NCI-H1048 (cell line): Measurements from ENCODE around the gene NKPD1.

Source experiments
- DNase-seq: peaks from one replicate; lab custom pipeline; 2025; lab: John Stamatoyannopoulos, UW

NKPD1 gene

DNA sequence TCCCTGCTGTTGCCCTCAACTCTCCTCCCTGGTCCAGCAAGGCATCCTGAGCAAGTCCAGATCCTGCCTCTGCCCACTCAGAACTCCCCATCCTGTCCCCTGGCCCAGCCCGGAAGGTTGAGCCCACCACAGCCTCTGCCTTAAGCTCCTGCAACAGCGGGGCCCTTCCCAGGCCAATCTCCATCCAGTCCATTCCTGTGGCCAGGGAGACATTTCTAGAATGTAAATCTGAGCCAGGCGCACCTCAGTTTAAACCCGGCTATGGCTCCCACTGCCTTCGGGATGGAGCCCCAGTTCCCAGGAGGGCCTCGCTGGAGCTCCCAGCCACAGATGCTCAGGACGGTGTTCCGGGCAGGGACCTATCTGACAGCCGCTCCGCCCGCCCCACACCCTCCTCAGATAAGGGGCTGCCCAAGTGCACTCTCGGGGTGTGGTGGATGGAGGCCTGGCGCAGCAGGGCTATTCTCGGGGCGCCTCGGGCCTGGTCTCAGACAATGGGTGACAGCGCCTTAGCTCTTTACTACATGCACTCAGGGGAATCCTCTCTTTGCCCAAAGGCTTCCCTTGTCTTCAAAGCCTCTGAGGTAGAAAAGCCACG is 11.9 kb upstream of the NKPD1 start:
- no peak for DNase-seq

DNA sequence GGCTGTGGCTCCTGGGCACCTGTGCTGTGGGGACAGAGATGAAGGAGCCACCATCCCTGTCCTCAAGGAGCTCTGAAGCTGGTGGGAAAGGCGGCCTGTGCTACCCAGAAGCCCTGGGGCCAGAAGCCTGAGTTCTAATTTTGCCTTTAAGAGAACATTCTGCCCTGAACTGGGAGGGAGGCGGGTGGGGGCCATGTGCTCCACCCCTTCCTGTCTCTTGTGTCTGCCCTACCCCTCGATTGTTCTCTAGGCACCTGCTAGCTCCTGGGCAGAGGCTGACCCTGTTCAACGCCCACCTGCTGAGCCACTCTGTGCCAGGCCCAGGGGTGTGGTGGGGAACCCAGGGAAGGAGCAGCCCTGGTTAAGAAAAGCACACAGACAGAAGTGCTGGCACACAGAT is 11.4 kb upstream of the NKPD1 start:
- no peak for DNase-seq

DNA sequence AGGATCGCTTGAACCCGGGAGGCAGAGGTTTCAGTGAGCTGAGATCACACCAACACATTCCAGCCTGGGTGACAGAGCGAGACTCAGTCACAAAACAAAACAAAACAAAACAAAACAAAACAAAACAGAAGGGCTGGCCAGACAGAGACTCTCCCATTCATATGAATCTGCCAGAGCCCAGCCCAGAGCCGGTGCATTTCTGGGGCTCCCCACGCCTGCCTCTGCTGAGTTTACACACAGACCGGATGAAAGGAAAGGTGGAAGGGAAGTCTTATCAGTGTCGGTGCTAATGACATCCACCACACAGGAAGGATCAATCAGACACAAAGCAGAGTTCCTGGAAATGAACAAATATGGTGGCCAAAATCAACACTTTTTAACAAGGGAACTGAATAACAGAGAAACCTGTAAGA is 10.4 kb upstream of the NKPD1 start:
- no peak for DNase-seq

DNA sequence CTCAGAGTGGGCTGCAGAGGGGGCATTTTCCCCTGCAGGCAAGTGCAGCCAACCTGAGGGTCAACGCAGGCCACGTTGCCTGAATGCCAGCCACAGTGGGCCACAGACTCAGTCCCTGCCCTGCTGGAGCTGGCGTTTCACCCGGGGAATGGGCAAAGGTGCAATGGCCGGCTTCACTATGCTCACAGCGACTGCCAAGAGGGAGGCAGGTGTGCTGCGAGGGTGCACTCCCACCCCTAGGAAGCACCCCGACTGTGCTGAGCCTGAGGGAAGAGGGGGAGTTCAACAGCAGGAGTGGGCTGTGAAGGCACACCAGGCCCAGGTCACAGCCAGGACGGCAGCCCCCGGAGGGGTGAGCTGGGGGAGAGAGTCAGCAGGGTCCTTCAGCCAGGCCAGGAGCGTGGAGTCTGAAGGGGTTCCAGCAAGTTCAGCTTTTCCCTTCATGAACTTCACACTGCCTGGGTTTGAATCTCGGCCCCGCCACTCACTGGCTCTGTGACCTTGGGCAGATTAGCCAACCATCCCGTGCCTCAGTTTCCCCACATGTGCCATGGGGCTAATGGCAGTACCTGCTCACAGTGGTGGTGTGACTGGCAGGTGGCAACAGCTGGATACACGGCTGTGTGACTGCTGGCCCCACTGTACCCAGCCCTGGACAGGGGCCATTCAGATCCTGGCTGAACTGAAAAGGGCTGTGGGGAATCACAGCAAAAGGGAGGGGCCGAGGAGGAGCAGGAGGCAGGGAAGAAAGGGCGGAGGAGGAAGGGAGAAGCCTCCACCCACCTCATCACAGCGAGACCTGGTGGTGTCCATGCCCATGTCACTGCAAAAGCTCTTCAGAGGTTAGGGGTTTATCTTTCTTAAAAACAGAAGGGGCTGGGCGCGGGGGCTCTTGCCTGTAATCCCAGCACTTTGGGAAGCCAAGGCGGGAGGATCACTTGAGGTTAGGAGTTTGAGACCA is 9.6 kb upstream of the NKPD1 start:
- no peak for DNase-seq

DNA sequence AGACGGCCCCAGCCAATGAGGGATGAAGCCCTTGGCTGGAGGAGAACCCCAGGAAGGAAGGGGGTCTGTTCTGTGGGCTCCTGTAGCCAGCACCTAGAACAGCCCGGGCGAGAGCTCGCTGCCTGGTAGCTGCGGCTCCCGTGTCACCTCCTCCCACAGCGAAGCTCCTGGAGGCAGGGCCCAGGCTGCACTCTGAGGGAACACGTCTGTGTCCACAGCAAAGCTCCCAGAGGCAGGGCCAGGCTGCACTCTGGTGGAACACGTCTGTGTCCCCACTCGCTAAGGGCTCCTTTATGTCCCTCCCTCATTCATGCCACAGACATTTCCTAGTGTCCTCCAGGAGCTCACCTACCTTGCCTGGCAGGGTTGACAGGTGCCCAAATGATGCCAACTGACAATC is 8.8 kb upstream of the NKPD1 start:
- DNase-seq = no peak

DNA sequence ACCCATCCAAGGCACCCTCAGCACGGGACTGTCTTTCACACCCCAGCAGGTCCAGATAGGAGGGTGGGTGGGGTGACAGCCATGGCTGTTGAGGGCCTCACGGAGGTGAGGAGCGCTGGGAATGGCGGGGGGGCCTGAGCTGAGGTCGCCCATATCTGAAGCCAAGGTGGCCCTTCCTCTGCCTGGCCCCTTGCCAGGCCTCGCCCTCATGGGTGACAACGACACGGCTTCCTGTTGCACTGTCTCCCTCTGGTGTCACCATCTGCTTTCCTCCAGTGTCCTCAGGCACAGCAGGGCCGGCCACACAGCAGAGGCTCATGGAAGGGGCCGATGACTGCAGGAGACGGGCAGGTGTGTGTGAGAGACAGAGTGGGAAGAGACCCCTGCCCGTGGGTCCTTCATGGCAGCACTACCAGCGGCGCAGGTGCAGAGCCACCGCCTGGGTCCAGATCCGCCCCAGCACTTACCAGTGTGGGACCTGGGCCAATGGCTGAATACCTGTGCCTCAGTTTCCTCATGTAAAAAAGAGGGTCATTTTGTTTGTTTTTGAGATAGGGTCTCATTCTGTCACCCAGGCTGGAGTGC is 8.1 kb upstream of the NKPD1 start:
- DNase-seq = no peak

DNA sequence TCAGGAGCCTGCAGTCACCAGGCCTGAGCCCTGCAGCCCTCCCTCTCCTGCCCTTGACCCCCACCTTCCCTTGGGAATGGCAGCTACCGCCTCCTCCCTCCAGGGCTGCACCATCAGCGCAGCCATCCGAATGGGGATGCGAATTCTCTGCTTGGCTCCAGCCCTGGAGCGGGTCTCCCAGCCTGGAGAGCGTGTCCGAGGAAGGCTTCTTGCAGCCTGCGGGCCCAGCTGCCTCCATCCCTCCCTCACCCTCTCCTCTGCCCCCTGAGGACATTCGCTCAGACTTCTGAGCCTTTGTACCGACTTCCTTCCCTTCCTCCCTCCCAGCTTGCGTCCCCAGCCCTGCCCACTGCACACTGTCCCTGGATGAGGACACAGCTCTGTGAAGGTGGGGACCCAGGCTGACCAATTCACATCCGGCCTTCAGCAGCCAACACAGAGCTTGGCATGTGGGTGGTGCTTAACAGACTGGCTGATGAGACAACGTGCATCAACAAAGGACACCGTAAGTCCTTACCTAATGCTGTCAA is 6.0 kb upstream of the NKPD1 start:
- no peak for DNase-seq

DNA sequence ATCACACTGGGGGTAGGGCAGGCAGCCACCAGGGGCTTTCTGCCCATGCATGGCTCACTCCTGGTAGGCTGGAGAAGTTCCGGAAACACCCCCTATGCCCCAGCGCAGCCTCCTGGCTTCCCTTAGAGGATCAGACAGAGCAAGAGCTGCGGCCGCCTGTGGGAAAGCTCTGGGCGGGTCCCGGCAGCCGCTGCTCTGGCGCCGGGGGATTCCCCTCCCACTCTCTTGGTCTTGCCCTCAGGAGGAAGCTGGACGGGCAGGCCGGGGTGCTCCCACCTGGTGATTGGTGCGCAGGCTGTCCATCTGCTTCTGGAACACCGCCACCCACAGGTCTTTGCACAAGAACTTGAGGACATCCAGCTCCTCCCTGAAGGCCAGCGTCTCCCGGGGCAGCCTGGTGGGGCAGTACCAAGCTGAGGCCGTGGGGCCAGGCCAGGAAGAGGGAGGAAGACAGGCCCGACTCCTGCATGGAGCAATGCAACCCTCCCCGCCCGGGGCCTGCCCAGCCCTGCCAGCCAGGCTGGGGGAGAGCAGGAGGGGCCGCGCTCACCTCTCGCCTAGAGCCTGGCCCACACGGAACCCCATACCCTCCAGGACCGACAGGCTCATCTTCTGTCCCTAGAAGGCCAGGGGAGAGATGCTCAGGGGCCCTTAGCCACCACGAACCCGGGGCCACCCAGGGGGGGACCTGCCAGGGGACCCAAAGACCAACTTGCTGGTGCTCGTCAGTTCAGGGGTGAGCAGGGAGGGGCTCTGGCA is 4.0 kb upstream of the NKPD1 start:
- no peak for DNase-seq

DNA sequence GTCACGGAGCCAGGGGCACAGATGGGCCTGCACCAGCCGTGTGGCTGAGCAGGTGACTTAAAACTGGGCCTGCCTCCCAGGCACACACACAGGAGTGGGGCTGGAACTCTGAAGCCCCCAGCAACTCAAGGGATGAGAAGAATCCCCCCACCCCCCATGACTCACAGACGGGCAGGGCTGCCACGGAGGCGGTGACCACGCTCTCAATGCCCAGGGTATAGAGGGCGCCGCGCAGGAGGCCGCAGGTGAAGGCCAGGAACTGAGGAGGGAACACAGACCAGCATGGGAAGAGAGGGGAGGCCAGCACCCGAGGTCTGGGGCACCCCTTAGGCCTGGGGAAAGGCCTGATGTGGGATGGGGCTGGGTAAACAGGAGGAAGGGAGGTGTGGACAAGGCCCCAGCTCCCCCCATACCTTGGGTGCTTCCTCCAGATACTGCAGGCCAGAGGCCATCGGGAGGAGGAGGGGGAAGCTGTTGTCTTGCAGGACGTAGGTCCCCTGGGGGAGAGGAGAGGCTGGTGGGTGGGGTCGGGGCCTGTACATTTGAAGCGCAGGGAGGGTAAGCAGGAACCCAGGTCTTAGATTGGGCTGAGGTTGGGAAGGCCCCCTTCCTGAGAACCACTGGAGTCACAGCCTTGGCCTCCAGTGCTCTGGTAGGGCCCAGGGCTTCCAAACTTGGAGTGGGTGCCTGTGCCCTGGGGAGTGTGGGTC is 3.1 kb upstream of the NKPD1 start:
- no peak for DNase-seq

DNA sequence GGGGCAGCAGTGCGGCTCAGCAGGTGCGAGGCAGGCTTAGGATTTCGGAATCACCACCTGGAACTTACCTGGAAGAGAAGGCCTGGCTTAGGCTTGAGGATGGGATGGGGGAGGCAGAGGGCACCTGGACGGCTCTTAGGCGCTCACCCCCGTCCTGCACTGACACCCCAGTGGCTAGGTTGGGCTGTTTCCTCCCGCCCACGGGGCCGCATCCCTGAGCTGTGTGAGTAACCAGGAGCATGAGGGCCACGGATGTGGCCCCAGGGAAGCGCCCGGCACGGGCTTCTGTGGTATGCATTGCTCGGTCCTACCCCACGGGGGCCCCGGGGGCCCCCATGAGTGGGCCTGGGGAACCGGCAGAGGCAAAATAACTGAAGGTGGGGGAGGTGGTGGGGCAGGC is 2.4 kb upstream of the NKPD1 start:
- DNase-seq = no peak

DNA sequence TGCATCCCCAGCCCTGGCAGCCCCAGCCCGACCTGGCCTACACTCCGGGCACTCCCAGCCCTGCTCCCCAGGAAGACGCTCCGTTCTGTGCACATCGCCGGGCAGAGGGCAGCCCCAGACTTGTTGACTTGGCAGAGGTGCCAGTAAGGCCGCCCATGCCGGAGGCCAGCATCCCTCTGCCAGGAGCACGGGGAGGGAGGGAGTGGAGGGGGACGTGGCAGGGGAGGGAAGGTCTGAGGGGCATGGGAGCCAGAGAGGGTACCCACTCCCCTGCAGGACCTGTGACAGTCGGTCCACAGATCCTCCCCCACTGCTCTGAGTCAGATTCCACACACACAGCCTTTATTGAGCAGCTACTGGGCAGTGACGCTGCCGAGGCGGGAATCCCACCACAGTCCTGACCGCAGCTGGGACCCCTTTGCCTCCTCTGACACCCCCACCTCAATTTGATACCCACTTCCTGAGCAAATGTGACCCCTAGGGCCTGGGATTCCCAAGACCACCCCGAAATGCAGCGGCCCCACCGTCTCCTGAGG is 1.9 kb upstream of the NKPD1 start:
- no peak for DNase-seq

DNA sequence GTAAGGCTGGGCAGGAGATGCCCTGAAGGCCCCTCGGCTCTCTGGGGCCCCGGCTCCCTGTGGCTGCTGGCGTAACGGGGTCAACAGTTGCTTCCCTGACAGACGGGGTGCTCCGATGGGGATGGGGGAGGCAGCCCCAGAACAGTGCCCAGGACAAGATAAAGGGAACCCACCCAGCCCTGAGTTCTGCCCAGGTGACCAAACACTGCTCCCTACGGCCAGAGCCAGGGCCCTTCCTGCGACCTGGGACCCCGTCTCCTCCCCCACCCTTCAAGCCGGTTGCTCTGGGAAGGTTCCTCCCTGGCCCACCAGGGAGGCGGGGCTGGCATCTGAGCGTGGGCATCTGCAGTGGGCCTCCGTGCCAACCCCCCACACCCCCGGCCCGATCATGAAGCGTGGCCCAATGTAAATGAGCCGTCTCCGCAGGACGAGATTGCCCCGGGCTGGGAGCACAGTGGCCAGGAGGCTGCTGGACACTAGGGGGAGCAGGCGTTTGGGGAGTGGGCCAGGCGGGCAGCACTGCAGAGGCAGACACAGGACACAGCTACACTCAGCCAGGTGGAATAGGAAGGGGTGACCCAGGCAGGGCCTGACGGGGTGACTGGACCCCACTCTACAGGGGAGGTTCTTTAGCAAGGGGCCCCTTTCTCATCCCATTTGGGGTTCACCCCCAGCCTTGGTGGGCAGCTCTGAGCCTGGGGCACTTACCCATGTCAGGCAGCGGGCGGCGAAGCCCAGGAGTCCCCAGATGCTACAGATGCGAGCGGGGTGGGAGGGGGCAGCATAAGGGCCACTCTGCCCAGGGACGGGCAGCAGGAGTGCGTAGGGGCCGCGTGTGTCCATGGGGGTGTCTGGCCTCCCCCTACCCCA is 1.2 kb upstream of the NKPD1 start:
- no peak for DNase-seq

DNA sequence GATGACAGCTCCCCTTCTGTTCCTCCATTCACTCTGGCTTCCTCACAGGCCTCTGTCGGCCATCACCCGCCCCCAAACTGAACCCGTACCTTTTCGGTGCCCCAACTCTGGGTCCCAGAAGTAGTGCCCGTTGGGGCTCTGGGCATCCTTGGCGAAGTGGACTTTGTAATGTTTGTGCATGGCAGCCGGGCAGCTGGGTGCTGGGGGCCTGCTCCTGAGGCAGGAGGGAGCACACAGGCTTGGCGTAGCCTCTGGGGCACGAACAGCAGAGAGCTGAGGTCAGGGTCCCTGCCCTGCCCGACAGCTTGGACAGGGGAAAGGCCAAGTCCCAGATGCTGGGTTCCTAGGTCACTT is 834 bp downstream of the NKPD1 start:
- DNase-seq = no peak

DNA sequence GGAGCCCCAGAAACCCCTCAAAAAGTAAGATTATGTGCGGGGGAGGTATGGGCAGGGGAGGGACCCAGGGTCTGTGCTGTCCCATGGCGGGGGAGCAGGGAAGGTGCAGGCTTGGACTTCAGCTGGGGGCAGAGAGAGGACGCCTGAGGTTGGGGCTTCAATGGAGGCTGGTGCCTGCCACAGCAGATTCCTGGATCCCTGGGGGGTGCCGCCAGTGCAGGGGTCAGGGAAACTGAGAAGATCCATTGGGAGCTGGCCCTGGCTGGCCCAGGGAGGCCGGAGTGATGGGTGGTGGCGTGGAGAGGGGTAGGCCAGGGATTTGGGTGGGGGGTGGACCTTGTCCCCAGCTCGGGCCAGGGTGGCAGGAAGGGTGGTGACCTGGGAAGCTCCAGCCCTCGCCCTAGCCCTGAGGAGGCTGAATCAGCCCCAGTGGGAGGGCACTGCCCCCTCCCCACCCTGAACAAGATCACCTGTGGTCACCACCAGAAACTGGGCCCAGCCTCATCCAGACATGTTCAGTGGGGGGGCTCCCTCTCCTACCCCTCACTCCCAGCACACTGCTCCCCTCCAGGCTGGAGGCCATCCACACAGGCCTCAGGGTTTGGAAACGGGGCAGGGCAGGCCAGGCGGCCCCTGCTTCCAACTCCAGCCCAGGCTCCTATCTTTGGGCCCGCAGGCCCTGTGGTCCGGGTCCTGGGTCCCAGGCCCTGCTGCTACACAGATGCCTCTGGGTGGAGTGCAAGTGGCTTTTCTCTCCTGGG is 1.4 kb downstream of the NKPD1 start:
- DNase-seq = no peak

DNA sequence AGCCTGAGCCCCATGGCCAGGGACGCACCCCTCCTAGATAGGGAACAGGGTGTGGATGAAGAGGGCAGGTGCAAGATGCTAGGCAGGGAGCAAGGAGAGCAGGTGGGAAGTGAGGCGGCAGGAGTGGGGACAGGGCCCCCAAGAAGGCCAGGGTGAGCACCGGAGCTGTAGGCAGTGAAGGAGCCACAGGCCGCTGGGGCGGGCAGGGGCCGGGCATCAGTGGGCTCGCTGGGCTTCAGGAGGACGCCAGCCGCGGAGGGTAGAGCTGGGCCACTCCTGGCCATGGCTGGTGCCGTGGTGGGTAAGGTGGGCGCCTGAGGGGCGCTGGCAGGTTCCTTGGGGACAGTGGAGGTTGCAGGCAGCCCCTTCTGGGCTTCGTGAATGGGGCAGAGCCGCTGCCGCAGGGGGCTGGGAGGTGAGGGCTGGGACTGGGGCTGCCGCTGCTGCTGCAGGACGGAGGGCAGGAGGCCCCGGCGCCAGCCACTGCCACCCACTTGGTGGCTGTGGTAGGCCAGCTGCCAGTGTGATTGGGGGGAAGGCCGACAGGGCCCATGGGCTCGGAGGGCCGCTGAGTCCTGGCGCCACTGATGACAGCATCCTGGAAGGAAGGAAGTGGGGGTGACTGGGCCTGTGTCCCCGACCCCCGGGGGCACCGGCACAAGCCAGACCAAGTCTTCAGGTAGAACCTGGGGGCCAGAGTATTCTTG is 2.1 kb downstream of the NKPD1 start:
- no peak for DNase-seq

DNA sequence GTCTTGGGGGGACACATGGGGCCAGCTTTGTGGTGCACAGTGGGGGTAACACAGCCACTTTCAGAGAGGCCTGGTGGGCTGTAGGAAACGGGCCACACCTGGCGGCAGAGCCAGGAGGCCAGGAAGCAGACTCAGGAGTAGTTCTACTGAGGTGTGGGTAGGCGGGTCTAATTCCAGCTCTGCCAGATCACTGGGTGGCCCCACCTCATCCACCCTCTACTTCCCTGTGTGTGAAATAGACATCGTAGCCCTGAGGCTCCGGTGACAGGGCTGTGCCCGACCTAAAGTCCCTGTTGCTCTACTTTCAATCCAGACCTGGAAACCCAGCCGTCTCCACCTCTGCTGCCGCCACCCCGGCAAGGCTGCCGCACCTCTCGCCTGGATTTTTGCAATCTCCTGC is 4.0 kb downstream of the NKPD1 start:
- DNase-seq = no peak

DNA sequence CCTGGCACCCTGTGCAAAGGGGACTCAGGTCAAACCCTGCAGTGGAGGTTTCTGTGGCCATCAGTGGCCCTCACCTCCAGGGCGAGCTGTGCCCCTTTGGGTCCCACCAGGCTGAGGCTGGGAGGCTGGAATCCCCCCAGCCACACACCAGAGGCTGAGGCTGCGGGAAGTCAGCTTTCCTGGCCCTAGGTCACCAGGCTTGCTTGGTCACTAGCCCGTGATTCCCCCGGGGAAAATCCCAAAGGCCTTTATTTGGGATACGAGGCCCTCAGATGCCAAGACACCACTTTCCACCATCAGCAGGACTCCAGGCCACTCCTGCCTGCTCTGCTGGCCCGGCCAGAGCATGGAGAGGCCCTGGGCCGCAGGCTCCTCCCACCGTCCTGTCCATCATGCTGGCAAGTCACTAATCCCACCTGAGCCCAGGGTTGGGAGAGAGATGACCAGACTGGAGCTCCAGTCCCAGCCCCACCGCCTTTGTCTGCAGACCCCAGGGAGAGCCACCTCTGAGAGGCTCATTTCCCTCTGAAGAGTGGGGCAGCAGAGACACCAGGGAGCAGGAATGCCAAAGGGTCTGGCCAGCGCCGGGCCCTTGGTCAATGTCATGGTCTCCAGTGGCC is 4.7 kb downstream of the NKPD1 start:
- DNase-seq = no peak

DNA sequence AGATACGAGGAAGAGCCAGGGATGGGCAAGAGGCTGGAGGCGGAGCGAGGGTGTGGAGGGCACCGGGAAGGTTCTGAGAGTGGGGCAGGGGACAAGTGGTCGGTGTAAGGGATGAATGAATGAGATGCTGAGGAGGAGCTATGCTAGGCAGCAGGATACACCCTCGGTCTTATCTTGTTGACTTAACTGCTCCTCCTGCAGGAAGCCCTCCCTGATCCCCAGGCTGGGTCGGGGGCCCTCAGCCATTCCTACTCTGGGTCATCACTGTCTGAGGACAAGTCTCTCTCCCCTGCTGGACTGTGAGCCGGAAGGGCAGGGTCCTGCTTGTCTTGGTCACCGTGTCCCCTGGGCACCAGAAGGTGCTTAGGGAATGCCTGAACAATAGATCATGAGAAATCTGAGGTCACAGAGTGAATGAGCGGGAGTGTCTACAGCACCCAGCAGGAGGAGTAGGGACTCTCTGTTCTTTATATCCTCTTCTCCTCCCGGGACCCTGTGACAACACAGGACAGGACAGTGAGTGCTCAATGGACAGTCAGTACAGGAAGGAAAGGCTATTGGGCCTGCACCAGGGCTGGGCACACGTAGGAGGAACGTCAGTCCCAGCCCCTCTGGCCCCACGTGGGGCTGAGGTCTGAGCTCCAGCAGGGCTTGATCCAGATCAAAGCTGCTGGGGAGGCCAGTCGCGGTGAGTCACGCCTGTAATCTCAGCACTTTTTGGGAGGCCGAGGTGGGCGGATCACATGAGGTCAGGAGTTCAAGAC is 6.5 kb downstream of the NKPD1 start:
- DNase-seq = no peak
